PC-3 (cell line): ENCODE measurements around the gene POLE3. TPM values are rescaled to one million over a fixed set of nuclear protein-coding genes. Genes with fewer than 3 reads are reported as not detected.

ENCODE experiments used
- ATAC-seq: fragments of 200-7000 bp; cut with Tn5 transposase; 2 replicates; pipeline ENCODE4 v1.9.1; 2020; ENCODE audit warnings: mild to moderate bottlenecking, moderate library complexity
- BruUV-seq: library from RNA; stranded (reverse); fragments of 400-500 nt; replicated peaks from 2 replicates; lab custom pipeline; 2021; lab: Mats Ljungman, UMichigan
- CTCF ChIA-PET: fragments of 300-600 bp; sonication (Branson Sonifier 250); formaldehyde crosslinking; loops from one replicate; lab custom pipeline; 2022; ENCODE audit warnings: antibody characterized with exemption; lab: Charles Lee
- POLR2A ChIA-PET: fragments of 300-600 bp; sonication (Branson Sonifier 250); formaldehyde crosslinking; loops from one replicate; lab custom pipeline; 2022; ENCODE audit warnings: antibody characterized with exemption; ENCODE audit not compliant: unreplicated experiment; lab: Charles Lee
- DNase-seq: peaks from one replicate; pipeline ENCODE4 v3.0.0-alpha.2; 2015
- H2AFZ ChIP-seq: fragments of 300-600 bp; sonication (generic); 2 replicates; pipeline ENCODE4 v1.6.0; 2016; ENCODE audit warnings: antibody characterized with exemption, low read length
- H3F3A ChIP-seq: fragments of 300-600 bp; sonication (generic); one replicate; pipeline ENCODE4 v1.6.0; 2017; ENCODE audit warnings: antibody characterized with exemption, low read length, control low read depth, mild to moderate bottlenecking; ENCODE audit not compliant: unreplicated experiment
- H3K27ac ChIP-seq: fragments of 300-600 bp; sonication (generic); 2 replicates; pipeline ENCODE4 v1.5.1; 2016; ENCODE audit warnings: mild to moderate bottlenecking, low read length
- H3K27me3 ChIP-seq: fragments of 300-600 bp; sonication (generic); 2 replicates; pipeline ENCODE4 v1.6.1; 2016; ENCODE audit warnings: low read length, mixed read lengths
- H3K36me3 ChIP-seq: fragments of 300-600 bp; sonication (generic); 2 replicates; pipeline ENCODE4 v1.6.1; 2016; ENCODE audit warnings: low read depth, mixed run types, low read length, mixed read lengths
- H3K4me1 ChIP-seq: fragments of 300-600 bp; sonication (generic); 2 replicates; pipeline ENCODE4 v1.5.1; 2016; ENCODE audit warnings: low read length; ENCODE audit not compliant: insufficient read depth
- H3K4me2 ChIP-seq: fragments of 300-600 bp; sonication (generic); 2 replicates; pipeline ENCODE4 v1.6.0; 2016; ENCODE audit warnings: low read length
- H3K4me3 ChIP-seq: fragments of 300-600 bp; sonication (generic); 2 replicates; pipeline ENCODE4 v1.5.1; 2016; ENCODE audit warnings: mild to moderate bottlenecking, low read length, mixed read lengths
- H3K79me2 ChIP-seq: fragments of 300-600 bp; sonication (generic); 2 replicates; pipeline ENCODE4 v1.6.1; 2017; ENCODE audit warnings: low read length, mixed read lengths
- H3K9ac ChIP-seq: fragments of 300-600 bp; sonication (generic); 2 replicates; pipeline ENCODE4 v1.6.0; 2016; ENCODE audit warnings: mild to moderate bottlenecking, low read length
- H3K9me2 ChIP-seq: fragments of 300-600 bp; sonication (generic); replicated peaks from 2 replicates; pipeline ENCODE4 v1.6.1; 2016; ENCODE audit warnings: mixed run types, low read length, mixed read lengths
- H3K9me3 ChIP-seq: fragments of 300-600 bp; sonication (generic); 2 replicates; pipeline ENCODE4 v1.6.1; 2016; ENCODE audit warnings: low read length, mixed read lengths
- H4K20me1 ChIP-seq: fragments of 300-600 bp; sonication (generic); 2 replicates; pipeline ENCODE4 v1.6.1; 2016; ENCODE audit warnings: low read length, mixed read lengths
- EZH2 ChIP-seq: fragments of 300-600 bp; sonication (generic); IDR thresholded peaks from one replicate; pipeline ENCODE4 v1.6.1; 2017; ENCODE audit warnings: antibody characterized with exemption, mild to moderate bottlenecking, low read length; ENCODE audit not compliant: unreplicated experiment
- EZH2phosphoT487 ChIP-seq: fragments of 300-600 bp; sonication (generic); IDR thresholded peaks from 2 replicates; pipeline ENCODE4 v1.6.1; 2018; ENCODE audit warnings: mild to moderate bottlenecking, antibody characterized with exemption, low read length, borderline replicate concordance
- intact Hi-C: fragments of 100-400 bp; cut with micrococcal nuclease; formaldehyde crosslinking; loops from 2 replicates; pipeline ENCODE4 v1.9.0; 2023
- total RNA-seq: library from RNA; depleted of rRNA; stranded (reverse); fragments of >200 nt; gene quantifications from 2 replicates; pipeline ENCODE4 v1.2.3, GENCODE V29; 2014
- TF ChIP-seq, protein P1 (sequence below): fragments of 300-600 bp; sonication (generic); conservative IDR thresholded peaks from 2 replicates; pipeline ENCODE4 v1.5.1; 2017; ENCODE audit warnings: antibody characterized with exemption, low read depth, mild to moderate bottlenecking, low read length

POLE3 gene
- total RNA-seq, 1 experiment from 2014 or later: 84.7 TPM

DNA sequence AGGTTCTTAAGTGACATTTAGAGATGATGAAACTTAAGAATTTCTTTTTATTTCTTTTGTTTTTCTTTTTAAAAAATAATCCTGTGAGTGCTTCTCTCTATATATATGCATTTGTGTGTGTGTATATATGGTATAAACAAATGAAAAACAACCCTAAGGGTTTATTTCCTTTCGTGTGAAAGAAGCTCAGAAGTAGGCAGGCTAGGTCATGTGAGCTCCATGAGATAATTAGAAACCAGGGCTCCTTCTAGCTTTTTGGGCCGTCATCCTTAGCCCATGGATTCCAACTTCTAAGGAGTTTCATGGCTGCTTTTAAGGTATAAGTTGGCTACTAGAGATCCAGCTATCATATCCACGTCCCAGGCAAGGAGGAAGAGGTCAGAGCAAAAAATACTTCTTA lies 11.3 kb upstream of the POLE3 start:
- H3K36me3 ChIP-seq: no peaks in the 10 kb centered on the region
- no peak overlapping the region for H2AFZ ChIP-seq
- POLR2A ChIA-PET: no interaction called here
- no peak overlapping the region for H3K4me2 ChIP-seq
- H3K4me1 ChIP-seq: no peaks in the 10 kb centered on the region
- H3K9me3 ChIP-seq: no peaks in the 10 kb centered on the region
- no peaks in the 10 kb centered on the region for H3K9me2 ChIP-seq
- H3K79me2 ChIP-seq: no peaks in the 10 kb centered on the region
- DNase-seq: no peak
- H3F3A ChIP-seq: no peaks in the 10 kb centered on the region
- no peaks in the 10 kb centered on the region for H4K20me1 ChIP-seq
- TF ChIP-seq EZH2: no peak
- TF ChIP-seq, protein P1, sequence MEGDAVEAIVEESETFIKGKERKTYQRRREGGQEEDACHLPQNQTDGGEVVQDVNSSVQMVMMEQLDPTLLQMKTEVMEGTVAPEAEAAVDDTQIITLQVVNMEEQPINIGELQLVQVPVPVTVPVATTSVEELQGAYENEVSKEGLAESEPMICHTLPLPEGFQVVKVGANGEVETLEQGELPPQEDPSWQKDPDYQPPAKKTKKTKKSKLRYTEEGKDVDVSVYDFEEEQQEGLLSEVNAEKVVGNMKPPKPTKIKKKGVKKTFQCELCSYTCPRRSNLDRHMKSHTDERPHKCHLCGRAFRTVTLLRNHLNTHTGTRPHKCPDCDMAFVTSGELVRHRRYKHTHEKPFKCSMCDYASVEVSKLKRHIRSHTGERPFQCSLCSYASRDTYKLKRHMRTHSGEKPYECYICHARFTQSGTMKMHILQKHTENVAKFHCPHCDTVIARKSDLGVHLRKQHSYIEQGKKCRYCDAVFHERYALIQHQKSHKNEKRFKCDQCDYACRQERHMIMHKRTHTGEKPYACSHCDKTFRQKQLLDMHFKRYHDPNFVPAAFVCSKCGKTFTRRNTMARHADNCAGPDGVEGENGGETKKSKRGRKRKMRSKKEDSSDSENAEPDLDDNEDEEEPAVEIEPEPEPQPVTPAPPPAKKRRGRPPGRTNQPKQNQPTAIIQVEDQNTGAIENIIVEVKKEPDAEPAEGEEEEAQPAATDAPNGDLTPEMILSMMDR: no peak
- H3K4me3 ChIP-seq: no peak overlapping the region
- no TSS peak for BruUV-seq
- intact Hi-C loops: no loop called here
- H3K27ac ChIP-seq: no peak overlapping the region
- ATAC-seq: no peak
- no peaks in the 10 kb centered on the region for H3K27me3 ChIP-seq
- CTCF ChIA-PET: no interaction called here
- H3K9ac ChIP-seq: no peak overlapping the region

DNA sequence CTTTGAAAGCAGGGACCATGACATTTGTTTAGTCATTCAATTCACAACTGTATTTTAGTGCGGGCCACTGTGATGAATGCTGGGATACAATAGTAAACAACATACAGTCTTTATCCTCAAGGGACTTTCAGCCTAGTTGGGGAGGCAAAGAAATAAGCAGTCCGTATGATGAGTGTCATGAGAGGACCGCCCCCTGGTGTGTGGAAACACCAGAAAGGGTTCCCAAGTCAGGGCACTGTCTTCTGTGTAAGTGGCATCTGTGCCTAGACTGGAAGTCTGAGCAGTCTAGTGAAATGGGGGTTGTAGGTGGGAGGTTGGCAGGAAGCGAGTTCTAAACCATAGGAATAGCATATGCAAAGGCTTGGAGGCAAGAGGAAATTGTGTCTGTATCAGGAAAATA lies 6.9 kb upstream of the POLE3 start:
- Histone ChIP-seq H3K4me3 (no peak overlapping the region), H3K9ac (no peak overlapping the region), H4K20me1 (no peaks in the 10 kb centered on the region), H3K27ac (no peak overlapping the region), H3K36me3 (no peaks in the 10 kb centered on the region), H3K9me2 (no peaks in the 10 kb centered on the region), H3K79me2 (no peaks in the 10 kb centered on the region), H3K4me1 (no peaks in the 10 kb centered on the region), H3K9me3 (no peaks in the 10 kb centered on the region), H3K27me3 (no peaks in the 10 kb centered on the region), H3F3A (no peaks in the 10 kb centered on the region), H2AFZ (no peak overlapping the region), H3K4me2 (no peak overlapping the region)
- DNase-seq: no peak
- ChIA-PET CTCF (no interaction called here), POLR2A (no interaction called here)
- intact Hi-C loops: no loop called here
- no TSS peak for BruUV-seq
- ATAC-seq: no peak
- TF ChIP-seq EZH2 (no peak), EZH2phosphoT487 (no peak)
- TF ChIP-seq, protein P1: no peak

DNA sequence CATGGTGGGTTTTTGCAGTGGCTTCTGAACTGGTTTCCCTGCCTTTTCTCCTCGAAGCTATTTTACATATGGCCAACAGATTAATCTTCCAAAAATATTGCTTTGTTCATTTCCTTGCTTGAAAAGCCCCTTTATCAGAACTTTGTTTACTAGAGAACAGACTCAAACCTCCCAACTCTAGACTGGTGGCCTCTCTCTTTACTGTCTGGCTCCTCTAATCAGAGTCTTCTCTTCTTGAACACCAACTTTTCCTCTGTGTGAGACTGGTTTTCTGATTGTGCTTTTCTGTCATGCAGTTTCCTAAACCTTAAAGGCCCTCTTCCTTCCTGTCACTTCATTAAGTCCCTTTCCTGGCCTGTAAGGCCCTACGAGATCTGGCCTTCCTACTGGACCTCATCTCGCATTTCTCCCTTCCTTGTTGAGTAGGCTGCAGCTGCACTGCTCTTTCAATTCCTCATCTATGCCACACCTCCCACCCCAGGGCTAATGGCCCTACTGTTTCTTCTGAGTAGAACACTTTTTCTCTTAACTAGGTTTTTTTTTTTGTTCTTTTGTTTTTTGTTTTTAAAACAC lies 5.8 kb upstream of the POLE3 start:
- Histone ChIP-seq H3K79me2 (no peaks in the 10 kb centered on the region), H3K27ac (no peak overlapping the region), H3K4me2 (no peak overlapping the region), H3K9me3 (no peaks in the 10 kb centered on the region), H3K4me3 (no peak overlapping the region), H3K36me3 (no peaks in the 10 kb centered on the region), H3K4me1 (no peaks in the 10 kb centered on the region), H3K27me3 (no peaks in the 10 kb centered on the region), H3F3A (no peaks in the 10 kb centered on the region), H4K20me1 (no peaks in the 10 kb centered on the region), H3K9ac (no peak overlapping the region), H3K9me2 (no peaks in the 10 kb centered on the region), H2AFZ (no peak overlapping the region)
- ChIA-PET CTCF (no interaction called here), POLR2A (no interaction called here)
- TF ChIP-seq EZH2phosphoT487 (no peak), EZH2 (no peak)
- TF ChIP-seq, protein P1: no peak
- BruUV-seq: no TSS peak
- no peak for ATAC-seq
- intact Hi-C loops: no loop called here
- DNase-seq: no peak
